ENCODE measurements around the gene OSBPL5.

DNA sequence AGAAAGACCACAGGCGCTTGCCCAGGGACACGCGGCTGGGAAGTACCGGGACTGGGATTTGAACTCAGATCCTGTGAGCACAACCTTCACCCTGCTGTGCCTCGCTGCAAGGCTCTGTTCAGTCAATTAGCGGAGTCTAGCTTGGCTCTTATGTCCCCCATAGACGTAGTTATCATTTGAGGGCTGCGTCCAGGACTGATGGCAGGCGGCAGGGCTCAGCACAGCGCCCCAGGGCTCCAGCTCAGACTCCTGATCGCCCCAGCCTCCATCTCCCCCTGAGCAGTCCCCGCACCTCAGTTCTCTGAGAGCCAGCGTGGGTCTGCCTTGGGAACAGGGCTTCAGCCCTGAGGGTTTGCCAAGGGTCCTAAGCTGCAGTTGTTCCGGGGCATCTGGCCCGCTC, 33.7 kb upstream of the OSBPL5 start:
- TF ChIP-seq CTCF (conservative IDR thresholded peaks at IDR 0.05) (no peak), EZH2 (IDR thresholded peaks at IDR 0.05; ENCODE audit: low read depth) (no peak)
